Esophagus squamous epithelium (tissue), 5 donors: Measurements from ENCODE around the gene MKS1. TPM values are rescaled to one million over a fixed set of nuclear protein-coding genes. Genes with fewer than 3 reads are reported as not detected.

Experiments
- DNase-seq: peaks from one replicate; lab custom pipeline; 2025; lab: John Stamatoyannopoulos, UW
- H3K27ac ChIP-seq, 4 donors: fragments of 200-600 bp; sonication (generic); one replicate each; pipeline ENCODE4 v1.5.1; 2016 to 2019; ENCODE audit warnings: mild to moderate bottlenecking in 1 of 4
- H3K27me3 ChIP-seq, 4 donors: fragments of 200-600 bp; sonication (generic); 1 replicate in 3 of 4; 2 replicates in 1 of 4; pipeline versions ENCODE4 v1.5.1 to v1.6.0; 2017 to 2021; ENCODE audit warnings: antibody characterized with exemption in 1 of 4
- H3K36me3 ChIP-seq, 3 donors: fragments of 200-600 bp; sonication (generic); one replicate each; pipeline ENCODE4 v1.5.1; 2016 to 2019
- H3K4me1 ChIP-seq, 3 donors: fragments of 200-600 bp; sonication (generic); one replicate each; pipeline ENCODE4 v1.5.1; 2017 to 2019
- H3K4me3 ChIP-seq, 4 donors: fragments of 200-600 bp; sonication (generic); 1 replicate in 3 of 4; 2 replicates in 1 of 4; pipeline ENCODE4 v1.5.1; 2016 to 2019; ENCODE audit warnings: mild to moderate bottlenecking in 2 of 4, moderate library complexity in 1 of 4
- H3K9me3 ChIP-seq, 3 donors: fragments of 200-600 bp; sonication (generic); one replicate each; pipeline ENCODE4 v1.5.1; 2016 to 2019
- POLR2A ChIP-seq, 4 donors: fragments of 450-650 bp; IDR thresholded peaks; one replicate each; pipeline ENCODE4 v1.6.1; 2017; ENCODE audit warnings: antibody characterized with exemption in 4 of 4, mild to moderate bottlenecking in 4 of 4, moderate library complexity in 3 of 4
- WGBS, 2 donors: methylation state at CpG; one replicate each; pipeline ENCODE4 v1.1.5; 2018; 5-methylcytosine and 5-hydroxymethylcytosine counted together
- intact Hi-C: fragments of 100-400 bp; cut with DNase I; formaldehyde crosslinking; loops from one replicate; pipeline ENCODE4 v1.15.0; 2022
- total RNA-seq, 4 donors: library from RNA; depleted of rRNA; stranded (reverse); fragments of >200 nt; gene quantifications; one replicate each; pipeline ENCODE4 v1.1.0, GENCODE V29; 2016
- TF ChIP-seq, protein P1 (sequence below), 6 experiments: fragments of 450-650 bp in 4 of 6; fragments of 200-600 bp in 2 of 6; sonication (generic) in 2 of 6; IDR thresholded peaks; one replicate each; pipeline ENCODE4 v1.5.1; 2016 to 2019; ENCODE audit warnings: antibody characterized with exemption in 6 of 6, mild to moderate bottlenecking in 4 of 6, moderate library complexity in 4 of 6
- donor health status: DM: yes; HTN: yes; CAD: no.

MKS1 gene
- total RNA-seq, 4 donors from 2014 or later = 5.3 to 10.8 (median 9.3) TPM

DNA sequence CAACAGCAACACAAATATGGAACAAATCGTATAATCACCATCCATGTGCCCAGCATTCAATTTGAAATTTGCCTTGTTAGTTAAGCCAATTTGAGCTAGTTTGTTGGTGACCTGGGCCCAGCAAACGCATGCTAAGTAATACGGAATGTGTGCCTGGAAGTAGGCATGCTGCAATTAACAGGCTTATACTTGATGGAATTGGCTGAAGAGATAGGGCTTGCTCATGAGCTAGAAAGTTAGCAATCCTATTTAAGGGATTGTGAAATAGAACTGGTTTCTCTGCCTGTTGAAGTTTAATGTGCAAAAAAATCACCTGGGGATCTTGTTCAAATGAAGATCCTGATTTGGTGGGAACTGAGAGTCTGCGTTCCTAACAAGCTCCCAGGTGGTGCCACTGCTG is 10.8 kb upstream of the MKS1 start:
- Histone ChIP-seq H3K4me3 (no peak overlapping the region), H3K27me3 (peaks cover 0 to 65% (median 0%) of the 10 kb centered on the region in 4 donors), H3K4me1 (no peaks in the 10 kb centered on the region), H3K27ac (no peak overlapping the region), H3K36me3 (no peaks in the 10 kb centered on the region), H3K9me3 (no peaks in the 10 kb centered on the region)
- no peak for TF ChIP-seq POLR2A (IDR thresholded peaks at IDR 0.05)
- TF ChIP-seq, protein P1, sequence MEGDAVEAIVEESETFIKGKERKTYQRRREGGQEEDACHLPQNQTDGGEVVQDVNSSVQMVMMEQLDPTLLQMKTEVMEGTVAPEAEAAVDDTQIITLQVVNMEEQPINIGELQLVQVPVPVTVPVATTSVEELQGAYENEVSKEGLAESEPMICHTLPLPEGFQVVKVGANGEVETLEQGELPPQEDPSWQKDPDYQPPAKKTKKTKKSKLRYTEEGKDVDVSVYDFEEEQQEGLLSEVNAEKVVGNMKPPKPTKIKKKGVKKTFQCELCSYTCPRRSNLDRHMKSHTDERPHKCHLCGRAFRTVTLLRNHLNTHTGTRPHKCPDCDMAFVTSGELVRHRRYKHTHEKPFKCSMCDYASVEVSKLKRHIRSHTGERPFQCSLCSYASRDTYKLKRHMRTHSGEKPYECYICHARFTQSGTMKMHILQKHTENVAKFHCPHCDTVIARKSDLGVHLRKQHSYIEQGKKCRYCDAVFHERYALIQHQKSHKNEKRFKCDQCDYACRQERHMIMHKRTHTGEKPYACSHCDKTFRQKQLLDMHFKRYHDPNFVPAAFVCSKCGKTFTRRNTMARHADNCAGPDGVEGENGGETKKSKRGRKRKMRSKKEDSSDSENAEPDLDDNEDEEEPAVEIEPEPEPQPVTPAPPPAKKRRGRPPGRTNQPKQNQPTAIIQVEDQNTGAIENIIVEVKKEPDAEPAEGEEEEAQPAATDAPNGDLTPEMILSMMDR (IDR thresholded peaks at IDR 0.05) = no peak
- DNase-seq = no peak
- intact Hi-C loops = no loop called here
- 63 to 74% methylated on average over 4 of the region's 4 CpGs for WGBS, 2 donors

DNA sequence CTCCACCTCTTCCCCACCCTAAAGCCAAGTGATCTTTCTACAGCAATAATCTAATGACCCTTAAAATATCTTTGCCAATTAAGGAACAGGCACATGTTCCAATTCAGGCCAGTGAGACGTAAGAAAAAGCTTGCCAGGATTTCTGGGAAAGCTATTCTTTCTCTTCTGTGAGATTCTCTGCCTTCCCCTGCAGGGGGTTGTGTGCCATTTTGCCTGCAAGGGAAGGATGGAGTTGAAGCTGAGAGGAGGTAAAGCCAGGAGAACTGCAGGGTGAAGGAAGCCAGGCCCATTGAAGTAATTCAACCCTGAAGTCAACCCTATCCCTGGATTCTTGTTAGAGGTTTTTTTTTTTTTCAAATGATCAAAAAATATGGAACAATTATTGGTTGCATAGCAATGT is 10.3 kb upstream of the MKS1 start:
- 55 to 100% methylated on average over 1 of the region's 1 CpG for WGBS, 2 donors
- H3K27ac ChIP-seq = no peak overlapping the region
- no peak for DNase-seq
- H3K9me3 ChIP-seq = no peaks in the 10 kb centered on the region
- no peaks in the 10 kb centered on the region for H3K36me3 ChIP-seq
- no peak for TF ChIP-seq POLR2A (IDR thresholded peaks at IDR 0.05)
- TF ChIP-seq, protein P1 (IDR thresholded peaks at IDR 0.05) = no peak
- no peak overlapping the region for H3K4me3 ChIP-seq
- H3K27me3 ChIP-seq = peaks cover 0 to 60% (median 0%) of the 10 kb centered on the region in 4 donors
- intact Hi-C loops = no loop called here
- H3K4me1 ChIP-seq = no peaks in the 10 kb centered on the region

DNA sequence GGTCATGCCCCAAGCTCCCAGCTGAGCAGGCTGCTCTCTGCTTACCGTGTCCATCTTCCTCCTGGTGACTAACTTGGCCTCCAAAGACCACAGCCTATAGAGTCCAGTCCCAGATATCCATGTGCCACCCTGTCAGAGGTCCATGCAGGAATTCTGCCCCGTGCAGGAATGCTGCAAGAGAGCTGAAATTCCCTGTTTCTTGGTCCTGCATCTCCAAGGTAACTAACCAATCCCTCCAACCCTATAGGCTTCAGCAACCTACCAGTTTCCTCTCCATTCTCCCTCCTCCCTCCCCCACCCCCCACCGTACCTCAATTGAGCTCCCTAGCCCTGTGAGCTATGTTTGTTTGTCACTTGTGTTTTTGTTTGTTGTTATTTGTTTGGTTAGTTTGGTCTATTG is 9.6 kb upstream of the MKS1 start:
- H3K4me3 ChIP-seq = no peak overlapping the region
- TF ChIP-seq POLR2A (IDR thresholded peaks at IDR 0.05) = no peak
- TF ChIP-seq, protein P1 (IDR thresholded peaks at IDR 0.05) = no peak
- no peaks in the 10 kb centered on the region for H3K36me3 ChIP-seq
- 28 to 40% methylated on average over 2 to 3 of the region's 3 CpGs for WGBS, 2 donors
- peaks cover 0 to 53% (median 0%) of the 10 kb centered on the region in 4 donors for H3K27me3 ChIP-seq
- H3K9me3 ChIP-seq = no peaks in the 10 kb centered on the region
- intact Hi-C loops = no loop called here
- H3K4me1 ChIP-seq = no peaks in the 10 kb centered on the region
- DNase-seq = no peak
- no peak overlapping the region for H3K27ac ChIP-seq

DNA sequence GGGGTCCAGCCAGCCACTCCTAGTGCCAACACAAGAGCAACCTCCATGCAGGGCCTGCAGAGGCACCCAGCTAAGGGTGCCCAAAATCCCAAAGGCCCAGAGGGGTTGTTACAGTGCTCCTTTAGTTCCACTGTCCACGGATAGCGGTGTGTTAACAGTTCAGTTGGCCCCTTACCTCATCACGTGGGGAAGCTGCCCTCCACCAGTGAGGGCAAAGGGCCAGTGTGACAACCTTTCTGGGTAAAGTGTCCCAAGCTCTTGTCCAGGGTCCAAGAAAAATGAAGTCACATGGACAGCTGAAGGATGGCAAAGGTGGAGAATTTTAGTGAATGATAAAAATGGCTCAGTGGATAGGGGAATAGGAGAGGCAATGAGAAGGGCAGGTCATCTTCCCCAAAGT is 8.7 kb upstream of the MKS1 start:
- intact Hi-C loops = no loop called here
- H3K4me1 ChIP-seq = no peaks in the 10 kb centered on the region
- no peaks in the 10 kb centered on the region for H3K36me3 ChIP-seq
- 71 to 76% methylated on average over 3 of the region's 3 CpGs for WGBS, 2 donors
- H3K9me3 ChIP-seq = no peaks in the 10 kb centered on the region
- TF ChIP-seq, protein P1 (IDR thresholded peaks at IDR 0.05) = no peak
- TF ChIP-seq POLR2A (IDR thresholded peaks at IDR 0.05) = no peak
- DNase-seq = no peak
- no peak overlapping the region for H3K27ac ChIP-seq
- H3K27me3 ChIP-seq = peaks cover 0 to 45% (median 0%) of the 10 kb centered on the region in 4 donors
- H3K4me3 ChIP-seq = no peak overlapping the region

DNA sequence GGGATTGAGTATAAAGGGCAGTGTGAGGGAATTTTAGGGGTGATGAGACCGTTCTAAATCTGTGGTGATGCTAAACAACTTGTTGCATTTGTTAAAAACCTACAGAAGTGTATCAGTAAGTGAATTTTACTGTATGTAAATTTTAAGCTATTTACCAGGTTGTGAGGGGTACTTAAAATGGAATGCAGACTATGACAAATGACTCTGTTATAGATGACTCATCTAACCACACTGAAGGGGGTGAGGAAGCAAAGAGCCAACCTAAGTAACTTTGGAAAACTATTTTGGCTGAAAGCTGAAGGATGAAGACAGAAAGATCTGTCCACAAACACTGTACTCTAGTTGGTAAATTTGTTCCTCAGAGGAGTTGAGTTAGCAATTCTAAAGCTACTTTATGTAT is 5.3 kb upstream of the MKS1 start:
- WGBS, 2 donors = 34 to 54% methylated on average over 1 of the region's 1 CpG
- H3K4me1 ChIP-seq = peaks cover 0 to 9% (median 3%) of the 10 kb centered on the region in 3 donors
- H3K4me3 ChIP-seq = no peak overlapping the region
- intact Hi-C loops = no loop called here
- H3K27me3 ChIP-seq = peaks cover 0 to 26% (median 0%) of the 10 kb centered on the region in 4 donors
- TF ChIP-seq, protein P1 (IDR thresholded peaks at IDR 0.05) = no peak
- TF ChIP-seq POLR2A (IDR thresholded peaks at IDR 0.05) = no peak
- H3K36me3 ChIP-seq = no peaks in the 10 kb centered on the region
- H3K9me3 ChIP-seq = no peaks in the 10 kb centered on the region
- H3K27ac ChIP-seq = no peak overlapping the region
- no peak for DNase-seq
